ENCODE data around the gene KCNG3. TPM values are rescaled to one million over a fixed set of nuclear protein-coding genes. Genes with fewer than 3 reads are reported as not detected.

Gene KCNG3
- total and polyA plus RNA-seq, 2 of the 13 experiments (the other 11 are each of a cell fraction or from before 2014, with no cell fraction given): 2.8 to 4.8 TPM

- no peak for TF ChIP-seq ZNF577 (CRISPR knock-in tag; IDR thresholded peaks at IDR 0.05; ENCODE audit: borderline replicate concordance, low read depth)
- TF ChIP-seq ZNF574 (CRISPR knock-in tag; IDR thresholded peaks at IDR 0.05): no peak
- TF ChIP-seq KDM3A (CRISPR knock-in tag; IDR thresholded peaks at IDR 0.05; ENCODE audit: low read depth): no peak
- TF ChIP-seq ZNF766 (CRISPR knock-in tag; IDR thresholded peaks at IDR 0.05; ENCODE audit: borderline replicate concordance): no peak
- TF ChIP-seq MYPOP (CRISPR knock-in tag; IDR thresholded peaks at IDR 0.05): no peak; the same call in 1 of the 2 replicates
- no peak for TF ChIP-seq SKIL (CRISPR knock-in tag; IDR thresholded peaks at IDR 0.05; ENCODE audit: borderline replicate concordance)
- 0 out of 2 replicates have a peak, but pooled peaks have one; percentile 17 for TF ChIP-seq ZNF572 (CRISPR knock-in tag; IDR thresholded peaks at IDR 0.05)
- TF ChIP-seq ZMAT5 (CRISPR knock-in tag; IDR thresholded peaks at IDR 0.05; ENCODE audit: borderline replicate concordance, low read depth): no peak
- no peak; the same call in 1 of the 2 replicates for TF ChIP-seq ZNF652 (CRISPR knock-in tag; IDR thresholded peaks at IDR 0.05; ENCODE audit: borderline replicate concordance, low read depth)
- TF ChIP-seq ARID2 (CRISPR knock-in tag; IDR thresholded peaks at IDR 0.05; ENCODE audit: borderline replicate concordance): 0 out of 2 replicates have a peak, but pooled peaks have one; percentile 5
- no peak for TF ChIP-seq RARG (CRISPR knock-in tag; IDR thresholded peaks at IDR 0.05; ENCODE audit: low read depth)
- TF ChIP-seq ZNF501 (CRISPR knock-in tag; IDR thresholded peaks at IDR 0.05): peak; percentile 86
- peak; percentile 55 for TF ChIP-seq ARID5B (CRISPR knock-in tag; IDR thresholded peaks at IDR 0.05)
- no peak for TF ChIP-seq CC2D1A (CRISPR knock-in tag; IDR thresholded peaks at IDR 0.05)
- no peak for TF ChIP-seq FOXA1 (IDR thresholded peaks at IDR 0.05)
- TF ChIP-seq FOXA1 (CRISPR knock-in tag; IDR thresholded peaks at IDR 0.05): 0 out of 2 replicates have a peak, but pooled peaks have one; percentile 6
- no peak for TF ChIP-seq NKX3-1 (CRISPR knock-in tag; IDR thresholded peaks at IDR 0.05)
- peak; percentile 90 for TF ChIP-seq RAD21 (CRISPR knock-in tag; IDR thresholded peaks at IDR 0.05)
- TF ChIP-seq ZMAT3 (CRISPR knock-in tag; conservative IDR thresholded peaks at IDR 0.05): 0 out of 2 replicates have a peak, but pooled peaks have one; percentile 82
Measured at GRCh38 chr2:42494355-42495233, 812 bp upstream of the KCNG3 start (continued).
